K562 (cell line): ENCODE measurements around the gene TFAP2A. TPM values are rescaled to one million over a fixed set of nuclear protein-coding genes. Genes with fewer than 3 reads are reported as not detected.
A peak's percentile ranks its signal among the peaks of the same experiment; 100 is the strongest.

ENCODE experiments used
- BCLAF1 ChIP-seq, 2 experiments: fragments of 450-650 bp in 1 of 2; IDR thresholded peaks; 2 replicates each; pipeline ENCODE4 v1.6.1; 2011 to 2017; ENCODE audit warnings: low read depth in 2 of 2, antibody characterized with exemption in 1 of 2, borderline replicate concordance in 1 of 2, low read length in 1 of 2, mild to moderate bottlenecking in 1 of 2, mixed read lengths in 1 of 2; ENCODE audit not compliant: control insufficient read depth in 1 of 2
- BHLHE40 ChIP-seq: IDR thresholded peaks from 2 replicates; pipeline ENCODE4 v1.6.1; 2011; ENCODE audit warnings: low read length, improper control_type of control experiment
- COPS2 ChIP-seq: fragments of 450-650 bp; conservative IDR thresholded peaks from 2 replicates; pipeline ENCODE4 v1.6.1; 2016; ENCODE audit warnings: mild to moderate bottlenecking, moderate library complexity
- ELF1 ChIP-seq: fragments of 200-800 bp; sonication (Bioruptor generic); IDR thresholded peaks from 2 replicates; pipeline ENCODE4 v1.6.1; 2016; ENCODE audit warnings: missing genetic modification characterization, missing compliant biosample characterization
- ELK1 ChIP-seq: sonication (generic); formaldehyde crosslinking; IDR thresholded peaks from 2 replicates; pipeline ENCODE4 v1.8.1; 2022; ENCODE audit warnings: missing genetic modification reagents
- FOXM1 ChIP-seq, 2 experiments: fragments of 450-650 bp in 1 of 2; sonication (generic) in 1 of 2; formaldehyde crosslinking in 1 of 2; IDR thresholded peaks; 2 replicates each; pipeline versions ENCODE4 v1.6.1 to v1.9.0; 2017 to 2022; ENCODE audit warnings: low read depth in 2 of 2, mild to moderate bottlenecking in 2 of 2, missing genetic modification reagents in 1 of 2, moderate library complexity in 1 of 2
- GTF2B ChIP-seq: IDR thresholded peaks from 2 replicates; pipeline ENCODE4 v1.6.1; 2011; ENCODE audit not compliant: insufficient read length; ENCODE audit errors: extremely low read depth
- HMG20A ChIP-seq: fragments of 450-650 bp; formaldehyde crosslinking; conservative IDR thresholded peaks from 2 replicates; pipeline ENCODE4 v1.4.0; 2020; ENCODE audit warnings: mild to moderate bottlenecking, mixed read lengths
- PHB2 ChIP-seq: fragments of 450-650 bp; IDR thresholded peaks from 2 replicates; pipeline ENCODE4 v1.6.1; 2017; ENCODE audit warnings: low read depth
- POLR2B ChIP-seq: fragments of 450-650 bp; IDR thresholded peaks from 2 replicates; pipeline ENCODE4 v1.6.1; 2018; ENCODE audit warnings: low read depth; ENCODE audit not compliant: partially characterized antibody
- PPARD ChIP-seq: fragments of 250-450 bp; sonication (Bioruptor Pico); IDR thresholded peaks from 2 replicates; pipeline ENCODE4 v1.8.0; 2022; ENCODE audit warnings: inconsistent platforms, mild to moderate bottlenecking, moderate library complexity
- RNF2 ChIP-seq: sonication (generic); IDR thresholded peaks from 2 replicates; pipeline ENCODE4 v1.6.1; 2016
- STAT5B ChIP-seq: fragments of 250-450 bp; sonication (Bioruptor Pico); IDR thresholded peaks from 2 replicates; pipeline ENCODE4 v1.8.0; 2021; ENCODE audit warnings: mild to moderate bottlenecking, inconsistent platforms
- ZBTB11 ChIP-seq, 3 experiments: fragments of 200-800 bp in 1 of 3; fragments of 250-450 bp in 1 of 3; fragments of 450-650 bp in 1 of 3; sonication (Bioruptor Pico) in 1 of 3; sonication (Bioruptor generic) in 1 of 3; formaldehyde crosslinking in 1 of 3; IDR thresholded peaks; 2 replicates each; pipeline versions ENCODE4 v1.6.1 to v1.8.0; 2016 to 2022; ENCODE audit warnings: mild to moderate bottlenecking in 2 of 3, missing genetic modification characterization in 2 of 3, missing compliant biosample characterization in 1 of 3, moderate library complexity in 1 of 3
- ZFP91 ChIP-seq: sonication (generic); formaldehyde crosslinking; IDR thresholded peaks from 2 replicates; pipeline ENCODE4 v1.8.0; 2022; ENCODE audit warnings: mild to moderate bottlenecking, missing genetic modification reagents
- ZNF197 ChIP-seq: fragments of 200-800 bp; sonication (Bioruptor generic); IDR thresholded peaks from 2 replicates; pipeline ENCODE4 v1.6.1; 2016; ENCODE audit warnings: low read depth, missing genetic modification characterization, missing compliant biosample characterization
- polyA plus RNA-seq, 8 experiments: library from polyadenylated mRNA; depleted of rRNA in 4 of 8; stranded (reverse) in 5 of 8; unstranded in 3 of 8; fragments of >200 nt; fragmentation: Nextera tagmentation in 2 of 8; fragmentation: Illumina TruSeq in 1 of 8; extraction: Ambion mirVana in 2 of 8; extraction: Trizol in 1 of 8; gene quantifications; 2 replicates each; pipeline versions ENCODE4 v1.2.1 to v1.2.3, GENCODE V29; 2011 to 2014; ENCODE audit warnings: inconsistent platforms in 1 of 8, missing spikeins in 1 of 8
- total RNA-seq, 7 experiments: library from RNA; depleted of rRNA in 6 of 7; stranded (reverse); fragments of >200 nt in 6 of 7; fragmentation: Illumina TruSeq in 2 of 7; extraction: Trizol in 2 of 7; gene quantifications; 2 replicates each; pipeline versions ENCODE4 v1.2.1 to v1.2.3, GENCODE V29; 2011 to 2021; ENCODE audit warnings: low replicate concordance in 1 of 7

The TFAP2A gene
- total and polyA plus RNA-seq, 9 of the 15 experiments (the other 6 are each of a cell fraction or from before 2014, with no cell fraction given) = 0.14 to 0.53 (median 0.19) TPM; not detected in 1

- TF ChIP-seq ZFP91 (CRISPR knock-in tag) (no peak), ZNF197 (no peak), RNF2 (no peak), PPARD (CRISPR knock-in tag) (no peak), FOXM1 (IDR thresholded peaks at IDR 0.05; ENCODE audit: low read depth) (peak; percentile 31; the same call in 1 of the 2 replicates), FOXM1 (CRISPR knock-in tag; IDR thresholded peaks at IDR 0.05; ENCODE audit: low read depth) (no peak), POLR2B (no peak), ELF1 (tag) (0 out of 2 replicates have a peak, but pooled peaks have one; percentile 22), PHB2 (no peak), GTF2B (no peak), BHLHE40 (peak; percentile 48; the same call in 1 of the 2 replicates), BCLAF1 (IDR thresholded peaks at IDR 0.05; ENCODE audit: borderline replicate concordance in 1 of 2, control insufficient read depth in 1 of 2, low read depth in 2 of 2, low read length in 1 of 2) (no peak), ELK1 (CRISPR knock-in tag) (no peak), COPS2 (no peak), ZBTB11 (CRISPR knock-in tag; IDR thresholded peaks at IDR 0.05) (no peak), STAT5B (no peak), HMG20A (CRISPR knock-in tag) (no peak)
Observed at GRCh38 chr6:10402648-10403311, 12.1 kb downstream of the TFAP2A start (continued).
